Measurements from ENCODE around the gene MS4A18. TPM values are rescaled to one million over a fixed set of nuclear protein-coding genes. Genes with fewer than 3 reads are reported as not detected.

The MS4A18 gene
- total RNA-seq, 1 donor, result not detected

- no peak overlapping the region for H3K4me3 ChIP-seq (ENCODE audit: low read depth, low read length)
- no peak for TF ChIP-seq CTCF (IDR thresholded peaks at IDR 0.05; ENCODE audit: insufficient read depth, low read length)
- DNase-seq (ENCODE audit: low read depth), result no peak
These were observed 6.6 kb upstream of the MS4A18 start for GRCh38 chr11:60717956-60718355.

DNA sequence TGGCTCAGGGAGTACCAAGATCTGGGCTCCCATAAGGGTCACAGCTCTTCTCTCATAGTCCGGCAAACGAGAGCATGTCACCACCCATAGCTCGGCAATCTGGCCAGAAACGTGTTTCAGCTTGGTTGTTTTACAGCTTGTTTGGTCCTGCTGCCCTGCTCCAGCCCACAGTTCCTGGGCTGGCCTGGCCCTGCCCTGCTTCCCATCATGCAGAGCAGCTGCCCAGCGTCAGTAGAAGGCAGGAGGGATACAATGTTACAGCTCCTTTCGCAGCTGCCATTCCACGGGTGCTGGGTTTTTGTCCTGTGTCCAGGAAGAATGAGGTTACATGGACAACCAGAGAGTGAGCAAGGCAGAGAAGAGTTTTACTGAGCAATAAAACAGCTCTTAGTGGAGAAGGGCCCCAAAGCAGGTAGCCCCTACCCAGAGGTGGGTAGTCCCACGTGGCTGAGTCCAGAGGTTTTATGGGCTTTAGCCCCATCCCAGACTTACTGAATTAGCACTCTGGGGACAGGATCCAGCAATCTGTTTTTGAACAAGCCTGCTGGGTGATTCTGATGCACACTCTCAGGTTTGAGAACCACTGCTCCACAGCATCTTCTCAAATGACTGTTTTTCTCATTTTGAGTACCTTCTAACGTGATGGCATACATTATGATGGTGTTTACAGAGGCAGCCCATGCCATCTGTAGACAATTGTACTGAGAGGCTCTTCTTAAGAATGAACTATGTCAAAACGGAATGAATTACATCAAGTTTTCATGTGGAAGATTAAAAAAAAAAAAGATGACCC, 5.8 kb upstream of the MS4A18 start:
- no peak overlapping the region for H3K4me3 ChIP-seq (ENCODE audit: low read depth, low read length)
- DNase-seq (ENCODE audit: low read depth), result no peak
- no peak for TF ChIP-seq CTCF (IDR thresholded peaks at IDR 0.05; ENCODE audit: insufficient read depth, low read length)

DNA sequence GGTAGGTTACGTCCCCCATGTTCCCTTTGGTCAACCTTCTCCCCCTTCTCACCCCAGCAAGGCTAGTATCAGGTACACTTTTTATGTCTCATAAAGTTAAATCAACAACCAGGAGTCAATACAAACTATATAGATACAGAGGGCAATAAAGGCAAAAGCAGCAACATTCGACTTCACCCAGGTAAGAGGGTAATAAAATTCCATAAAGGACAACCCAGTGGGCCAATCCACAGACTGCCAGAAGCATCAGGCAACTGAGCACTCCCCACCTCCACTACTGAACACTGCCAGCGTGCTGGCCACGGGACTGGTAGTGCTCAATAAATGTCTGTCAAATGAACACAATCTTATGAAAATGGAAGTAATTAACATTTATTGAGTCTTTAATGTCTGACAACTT, 5.1 kb upstream of the MS4A18 start:
- no peak overlapping the region for H3K4me3 ChIP-seq (ENCODE audit: low read depth, low read length)
- TF ChIP-seq CTCF (IDR thresholded peaks at IDR 0.05; ENCODE audit: insufficient read depth, low read length), result no peak
- no peak for DNase-seq (ENCODE audit: low read depth)

DNA sequence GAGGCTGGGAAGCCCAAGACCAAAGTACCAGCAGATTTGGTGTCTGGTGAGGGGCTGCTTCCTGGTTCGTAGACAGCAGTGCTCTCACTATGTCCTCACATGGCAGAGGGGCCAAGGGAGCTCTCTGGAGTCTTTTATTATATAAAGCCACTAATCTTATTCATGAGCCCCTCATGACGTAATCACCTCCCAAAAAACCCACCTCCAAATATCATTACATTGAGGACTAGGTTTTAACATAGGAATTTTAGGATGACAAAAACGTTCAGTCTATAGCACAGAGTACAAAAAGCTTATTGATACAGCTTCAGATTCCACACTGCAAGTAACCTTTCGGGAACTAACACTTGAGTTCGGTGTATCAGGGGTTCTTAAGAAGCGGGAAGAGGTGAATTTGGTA, 4.1 kb upstream of the MS4A18 start:
- H3K4me3 ChIP-seq (ENCODE audit: low read depth, low read length), result no peak overlapping the region
- DNase-seq (ENCODE audit: low read depth), result no peak
- no peak for TF ChIP-seq CTCF (IDR thresholded peaks at IDR 0.05; ENCODE audit: insufficient read depth, low read length)

GRCh38 chr11:60725592-60725991, 1.1 kb downstream of the MS4A18 start:
- no peak overlapping the region for H3K4me3 ChIP-seq (ENCODE audit: low read depth, low read length)
- DNase-seq (ENCODE audit: low read depth), result no peak
- TF ChIP-seq CTCF (IDR thresholded peaks at IDR 0.05; ENCODE audit: insufficient read depth, low read length), result no peak

GRCh38 chr11:60731586-60731985, 7.1 kb downstream of the MS4A18 start:
- H3K4me3 ChIP-seq (ENCODE audit: low read depth, low read length), result no peak overlapping the region
- DNase-seq (ENCODE audit: low read depth), result no peak
- no peak for TF ChIP-seq CTCF (IDR thresholded peaks at IDR 0.05; ENCODE audit: insufficient read depth, low read length)

- TF ChIP-seq CTCF (IDR thresholded peaks at IDR 0.05; ENCODE audit: insufficient read depth, low read length), result no peak
- no peak overlapping the region for H3K4me3 ChIP-seq (ENCODE audit: low read depth, low read length)
- no peak for DNase-seq (ENCODE audit: low read depth)
These were observed 9.8 kb downstream of the MS4A18 start for GRCh38 chr11:60734279-60734678.

Data from fibroblast of the aortic adventitia (primary cell).